Fibroblast of peridontal ligament (primary cell): Measurements from ENCODE around the gene MZF1.
"Not testable (repeated sequence)": the region's sequence is repeated elsewhere in the genome, so short reads cannot be mapped to it uniquely, and the experiment has no call there.

Source experiments
- DNase-seq: peaks from one replicate; pipeline ENCODE4 v3.0.0-alpha.2; 2010; ENCODE audit errors: extremely low read depth

Gene MZF1

GRCh38 chr19:58542641-58543372, 30.3 kb downstream of the MZF1 start:
- not testable (repeated sequence) for DNase-seq

- not testable (repeated sequence) for DNase-seq
Observed at GRCh38 chr19:58539169-58539559, 34.0 kb downstream of the MZF1 start.

GRCh38 chr19:58538257-58539168, 34.6 kb downstream of the MZF1 start:
- DNase-seq: no peak

- DNase-seq: no peak
Observed at GRCh38 chr19:58536852-58537798, 36.0 kb downstream of the MZF1 start.

- no peak for DNase-seq
Observed at GRCh38 chr19:58535857-58536256, 37.3 kb downstream of the MZF1 start.

GRCh38 chr19:58531034-58531840, 41.9 kb downstream of the MZF1 start:
- no peak for DNase-seq

- DNase-seq: no peak
Observed at GRCh38 chr19:58529405-58529804, 43.7 kb downstream of the MZF1 start.

- no peak for DNase-seq
Observed at GRCh38 chr19:58522709-58523108, 50.4 kb downstream of the MZF1 start.

GRCh38 chr19:58521651-58522050, 51.5 kb downstream of the MZF1 start:
- DNase-seq: no peak

- DNase-seq: no peak
Observed at GRCh38 chr19:58520257-58520599, 52.9 kb downstream of the MZF1 start.

GRCh38 chr19:58519355-58520256, 53.5 kb downstream of the MZF1 start, which contains the start of gene ZBTB45:
Gene ZBTB45 (minus strand): TSS chr19:58519810. CDS start chr19:58517673, 2,137 bp downstream.
- DNase-seq: peak; percentile 96

GRCh38 chr19:58519087-58519354, 54.1 kb downstream of the MZF1 start:
- DNase-seq: peak; percentile 71

- no peak for DNase-seq
Observed at GRCh38 chr19:58518256-58519086, 54.7 kb downstream of the MZF1 start.

- DNase-seq: no peak
Observed at GRCh38 chr19:58516964-58517833, 55.9 kb downstream of the MZF1 start.

GRCh38 chr19:58516246-58516836, 56.8 kb downstream of the MZF1 start:
- no peak for DNase-seq

- no peak for DNase-seq
Observed at GRCh38 chr19:58515259-58515658, 57.9 kb downstream of the MZF1 start.

- no peak for DNase-seq
Observed at GRCh38 chr19:58514564-58515022, 58.5 kb downstream of the MZF1 start.
